Smooth muscle cell (in vitro differentiated cells): ENCODE measurements around the gene GRIK1. TPM values are rescaled to one million over a fixed set of nuclear protein-coding genes. Genes with fewer than 3 reads are reported as not detected.

Source experiments
- DNase-seq: peaks from one replicate; lab custom pipeline; 2025; ENCODE audit not compliant: unreplicated experiment; lab: John Stamatoyannopoulos, UW
- H2AFZ ChIP-seq: fragments of 200-600 bp; sonication (generic); 2 replicates; pipeline ENCODE4 v1.6.0; 2016; ENCODE audit warnings: antibody characterized with exemption, low read depth, mild to moderate bottlenecking
- H3F3A ChIP-seq: fragments of 200-600 bp; sonication (generic); 2 replicates; pipeline ENCODE4 v1.6.0; 2017; ENCODE audit warnings: antibody characterized with exemption, low read depth
- H3K27ac ChIP-seq: fragments of 200-600 bp; sonication (generic); 2 replicates; pipeline ENCODE4 v1.5.1; 2016; ENCODE audit warnings: low read depth, mild to moderate bottlenecking
- H3K27me3 ChIP-seq: fragments of 200-600 bp; sonication (generic); 2 replicates; pipeline ENCODE4 v1.6.1; 2016; ENCODE audit warnings: low read depth, mild to moderate bottlenecking
- H3K36me3 ChIP-seq: fragments of 200-600 bp; sonication (generic); 2 replicates; pipeline ENCODE4 v1.5.1; 2016; ENCODE audit warnings: low read depth
- H3K4me1 ChIP-seq: fragments of 200-600 bp; sonication (generic); 2 replicates; pipeline ENCODE4 v1.5.1; 2016; ENCODE audit warnings: low read depth
- H3K4me2 ChIP-seq: fragments of 200-600 bp; sonication (generic); 2 replicates; pipeline ENCODE4 v1.6.0; 2016; ENCODE audit warnings: mild to moderate bottlenecking
- H3K4me3 ChIP-seq: fragments of 200-600 bp; sonication (generic); 2 replicates; pipeline ENCODE4 v1.5.1; 2016; ENCODE audit warnings: mild to moderate bottlenecking
- H3K79me2 ChIP-seq: fragments of 200-600 bp; sonication (generic); 2 replicates; pipeline ENCODE4 v1.6.0; 2016; ENCODE audit warnings: low read depth, mild to moderate bottlenecking
- H3K9ac ChIP-seq: fragments of 200-600 bp; sonication (generic); 2 replicates; pipeline ENCODE4 v1.6.0; 2016; ENCODE audit warnings: low read depth
- H3K9me3 ChIP-seq: fragments of 200-600 bp; sonication (generic); replicated peaks from 2 replicates; pipeline ENCODE4 v1.5.1; 2016; ENCODE audit warnings: low read depth
- H4K20me1 ChIP-seq: fragments of 200-600 bp; sonication (generic); 2 replicates; pipeline ENCODE4 v1.6.0; 2016; ENCODE audit warnings: low read depth
- CTCF ChIP-seq: fragments of 200-600 bp; sonication (generic); IDR thresholded peaks from 2 replicates; pipeline ENCODE4 v1.5.1; 2017; ENCODE audit warnings: borderline replicate concordance, mild to moderate bottlenecking, antibody characterized with exemption; ENCODE audit not compliant: insufficient read depth, poor library complexity, severe bottlenecking
- WGBS: methylation state at CpG from one replicate; pipeline ENCODE4 v1.1.7; 2016; ENCODE audit warnings: low lambda C conversion rate; 5-methylcytosine and 5-hydroxymethylcytosine counted together
- polyA plus RNA-seq: library from polyadenylated mRNA; unstranded; fragments of >200 nt; fragmentation: Nextera tagmentation; extraction: Ambion mirVana; gene quantifications from 2 replicates; pipeline ENCODE4 v1.2.1, GENCODE V29; 2016
- total RNA-seq: library from RNA; depleted of rRNA; stranded (reverse); fragments of >200 nt; gene quantifications from 2 replicates; pipeline ENCODE4 v1.2.3, GENCODE V29; 2014

GRIK1 gene
- total and polyA plus RNA-seq, 2 experiments from 2014 or later: 0.09 TPM; not detected in 1

- H3K27ac ChIP-seq: no peak overlapping the region
- TF ChIP-seq CTCF: no peak
- DNase-seq: no peak
- no peaks in the 10 kb centered on the region for H3K36me3 ChIP-seq
- H3K4me3 ChIP-seq: no peak overlapping the region
- H3K9ac ChIP-seq: no peak overlapping the region
- no peaks in the 10 kb centered on the region for H3K79me2 ChIP-seq
- H3K4me1 ChIP-seq: peaks cover 4% of the 10 kb centered on the region
- no peaks in the 10 kb centered on the region for H4K20me1 ChIP-seq
- H3F3A ChIP-seq: no peaks in the 10 kb centered on the region
- no peaks in the 10 kb centered on the region for H3K9me3 ChIP-seq
- no peaks in the 10 kb centered on the region for H3K27me3 ChIP-seq
- no peak overlapping the region for H2AFZ ChIP-seq
- H3K4me2 ChIP-seq: no peak overlapping the region
- WGBS: 62% methylated on average over 1 of the region's 1 CpG
Observed at GRCh38 chr21:29875873-29876272, 63.9 kb downstream of the GRIK1 start.

DNA sequence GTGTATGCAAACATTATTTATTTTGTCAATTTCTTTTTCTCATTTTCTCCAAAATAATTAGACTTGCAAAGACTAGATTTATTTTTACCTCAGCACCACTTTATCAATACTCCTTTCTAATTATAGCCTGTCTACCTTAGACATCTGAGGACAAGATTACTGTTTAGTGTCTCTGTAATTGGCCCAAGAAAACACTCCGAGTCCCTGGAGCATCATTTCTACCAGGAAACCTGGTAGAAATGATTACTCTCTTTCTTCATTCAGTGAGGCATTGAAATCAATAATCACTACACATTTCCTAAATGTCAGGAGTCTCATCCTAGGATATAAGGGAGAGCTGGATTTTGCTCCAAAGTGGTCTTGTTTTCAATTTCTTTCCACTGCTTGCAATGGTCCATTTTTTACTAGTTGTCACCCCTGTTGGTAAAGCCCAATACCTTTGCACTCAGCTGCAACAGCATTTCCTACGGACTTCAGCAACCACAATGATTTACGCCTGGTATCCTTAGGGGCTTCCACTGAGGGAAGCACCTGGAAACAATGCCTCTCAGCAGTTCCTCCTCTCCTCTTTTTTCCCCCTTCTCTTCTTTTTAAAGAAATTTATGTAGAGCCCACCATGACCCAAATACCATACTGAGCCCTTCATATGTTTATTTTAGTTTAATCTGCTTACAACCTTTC lies 64.6 kb downstream of the GRIK1 start:
- Histone ChIP-seq H2AFZ (no peak overlapping the region), H3K79me2 (no peaks in the 10 kb centered on the region), H3K9me3 (no peaks in the 10 kb centered on the region), H4K20me1 (no peaks in the 10 kb centered on the region), H3K27ac (no peak overlapping the region), H3K36me3 (no peaks in the 10 kb centered on the region), H3F3A (no peaks in the 10 kb centered on the region), H3K4me2 (no peak overlapping the region), H3K27me3 (no peaks in the 10 kb centered on the region), H3K4me1 (peaks cover 4% of the 10 kb centered on the region), H3K9ac (no peak overlapping the region), H3K4me3 (no peak overlapping the region)
- TF ChIP-seq CTCF: no peak
- DNase-seq: no peak
- 81% methylated on average over 3 of the region's 3 CpGs for WGBS

DNA sequence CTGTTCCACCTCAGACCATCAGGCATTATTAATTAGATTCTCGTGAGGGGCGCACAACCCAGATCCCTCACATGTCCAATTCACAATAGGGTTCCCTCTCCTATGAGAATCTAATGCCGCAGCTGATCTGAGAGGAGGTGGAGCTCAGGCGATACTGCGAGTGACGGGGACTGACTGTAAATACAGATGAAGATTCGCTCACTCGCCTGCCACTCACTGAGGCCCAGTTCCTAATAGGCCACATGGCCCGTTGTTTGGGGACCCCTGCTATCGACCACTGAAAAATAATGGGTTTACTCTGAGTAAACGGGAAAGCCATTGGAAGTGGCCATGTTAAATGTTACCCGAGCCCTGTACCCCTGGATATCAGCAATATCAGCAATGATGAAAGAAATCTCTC lies 65.9 kb downstream of the GRIK1 start:
- Histone ChIP-seq H3K27me3 (peaks cover 4% of the 10 kb centered on the region), H3K27ac (no peak overlapping the region), H3K9me3 (no peaks in the 10 kb centered on the region), H3K4me2 (no peak overlapping the region), H2AFZ (no peak overlapping the region), H3K36me3 (no peaks in the 10 kb centered on the region), H3K4me3 (no peak overlapping the region), H3K4me1 (peaks cover 4% of the 10 kb centered on the region), H3K9ac (no peak overlapping the region), H3F3A (no peaks in the 10 kb centered on the region), H4K20me1 (no peaks in the 10 kb centered on the region), H3K79me2 (no peaks in the 10 kb centered on the region)
- no peak for TF ChIP-seq CTCF
- 96% methylated on average over 12 of the region's 12 CpGs for WGBS
- no peak for DNase-seq

DNA sequence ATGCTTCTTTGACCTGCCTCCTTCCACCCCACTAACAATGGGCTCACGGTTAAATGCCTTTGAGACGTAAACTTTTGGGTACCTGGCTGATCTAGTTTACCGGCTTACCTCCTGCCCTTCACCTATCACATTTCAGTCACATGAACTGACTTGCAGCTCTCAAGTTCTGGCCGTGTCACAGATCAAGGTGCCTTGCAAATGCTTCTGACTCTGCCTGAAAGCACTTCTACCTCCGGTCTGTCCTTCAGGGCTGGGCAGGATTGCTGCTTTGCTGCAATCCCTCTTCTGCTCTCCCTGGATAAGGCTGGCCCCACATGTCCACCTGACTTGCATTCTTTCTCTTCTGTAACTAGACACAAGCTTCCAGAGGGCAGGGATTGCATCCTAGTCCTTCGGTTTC lies 69.0 kb downstream of the GRIK1 start:
- TF ChIP-seq CTCF: no peak
- no peak overlapping the region for H3K4me3 ChIP-seq
- H3K4me2 ChIP-seq: no peak overlapping the region
- H4K20me1 ChIP-seq: no peaks in the 10 kb centered on the region
- no peak overlapping the region for H2AFZ ChIP-seq
- peaks cover 9% of the 10 kb centered on the region for H3K27me3 ChIP-seq
- no peak overlapping the region for H3K9ac ChIP-seq
- no peak for DNase-seq
- H3K36me3 ChIP-seq: no peaks in the 10 kb centered on the region
- H3K79me2 ChIP-seq: no peaks in the 10 kb centered on the region
- 67% methylated on average over 6 of the region's 6 CpGs for WGBS
- no peaks in the 10 kb centered on the region for H3K9me3 ChIP-seq
- no peaks in the 10 kb centered on the region for H3F3A ChIP-seq
- no peak overlapping the region for H3K27ac ChIP-seq
- peaks cover 4% of the 10 kb centered on the region for H3K4me1 ChIP-seq
